Urinary bladder (tissue), 4 donors: Measurements from ENCODE around the gene XPOT. TPM values are rescaled to one million over a fixed set of nuclear protein-coding genes. Genes with fewer than 3 reads are reported as not detected.

Source experiments
- DNase-seq: peaks from one replicate; pipeline ENCODE4 v3.0.0-alpha.2; 2015; ENCODE audit errors: extremely low spot score
- H3K27ac ChIP-seq: one replicate; pipeline ENCODE4 v1.5.1; 2013; ENCODE audit warnings: low read depth, mild to moderate bottlenecking, moderate library complexity
- H3K36me3 ChIP-seq: one replicate; pipeline ENCODE4 v1.6.1; 2013; ENCODE audit warnings: mild to moderate bottlenecking, moderate library complexity; ENCODE audit not compliant: insufficient read depth
- H3K4me1 ChIP-seq: one replicate; pipeline ENCODE4 v1.6.1; 2013; ENCODE audit warnings: mild to moderate bottlenecking, moderate library complexity; ENCODE audit not compliant: insufficient read depth
- H3K4me3 ChIP-seq: one replicate; pipeline ENCODE4 v1.5.1; 2013; ENCODE audit warnings: low read depth, low read length
- WGBS: extraction: QIAGEN DNeasy Blood & Tissue Kit; methylation state at CpG from one replicate; pipeline ENCODE4 v1.1.7; 2013; 5-methylcytosine and 5-hydroxymethylcytosine counted together
- polyA plus RNA-seq: library from polyadenylated mRNA; stranded (reverse); fragments of 200-250 nt; gene quantifications from one replicate; pipeline ENCODE4 v1.2.3, GENCODE V29; 2013
- total RNA-seq: library from RNA; depleted of rRNA; stranded (reverse); fragments of >200 nt; gene quantifications from one replicate; pipeline ENCODE4 v1.2.3, GENCODE V29; 2014
- donor health status: healthy with polysubstance abuse.
- donor health status: healthy.

Gene XPOT
- total and polyA plus RNA-seq, 2 donors = 24.5 to 77.1 TPM

- Histone ChIP-seq H3K4me3 (no peak overlapping the region), H3K36me3 (peaks cover 2% of the 10 kb centered on the region), H3K4me1 (no peaks in the 10 kb centered on the region), H3K27ac (no peak overlapping the region)
- 70% methylated on average over 2 of the region's 2 CpGs for WGBS
- DNase-seq = no peak
These were observed 57.6 kb downstream of the XPOT start for GRCh38 chr12:64461634-64462414.

- no peak overlapping the region for H3K27ac ChIP-seq
- no peak for DNase-seq
- no peaks in the 10 kb centered on the region for H3K4me1 ChIP-seq
- no peak overlapping the region for H3K4me3 ChIP-seq
- peaks cover 2% of the 10 kb centered on the region for H3K36me3 ChIP-seq
These were observed 62.0 kb downstream of the XPOT start for GRCh38 chr12:64466178-64466577.

GRCh38 chr12:64468966-64469365 lies 64.8 kb downstream of the XPOT start:
- WGBS = 66% methylated on average over 5 of the region's 5 CpGs
- no peak overlapping the region for H3K27ac ChIP-seq
- no peak overlapping the region for H3K4me3 ChIP-seq

GRCh38 chr12:64469455-64470142 lies 65.4 kb downstream of the XPOT start:
- no peak overlapping the region for H3K4me3 ChIP-seq
- H3K27ac ChIP-seq = no peak overlapping the region
- DNase-seq = no peak
- WGBS = 95% methylated on average over 2 of the region's 2 CpGs
- H3K36me3 ChIP-seq = peaks cover 4% of the 10 kb centered on the region
- H3K4me1 ChIP-seq = no peaks in the 10 kb centered on the region

More at GRCh38 chr12:64468966-64469365, 64.8 kb downstream of the XPOT start:
- DNase-seq = no peak
- H3K36me3 ChIP-seq = peaks cover 2% of the 10 kb centered on the region
- no peaks in the 10 kb centered on the region for H3K4me1 ChIP-seq

- 97% methylated on average over 2 of the region's 2 CpGs for WGBS
- Histone ChIP-seq H3K4me1 (no peaks in the 10 kb centered on the region), H3K4me3 (no peak overlapping the region), H3K36me3 (peaks cover 6% of the 10 kb centered on the region), H3K27ac (no peak overlapping the region)
- no peak for DNase-seq
These were observed 66.3 kb downstream of the XPOT start for GRCh38 chr12:64470495-64470894.

GRCh38 chr12:64473176-64473575 lies 69.0 kb downstream of the XPOT start:
- DNase-seq = no peak
- peaks cover 9% of the 10 kb centered on the region for H3K36me3 ChIP-seq
- no peak overlapping the region for H3K27ac ChIP-seq
- H3K4me1 ChIP-seq = no peaks in the 10 kb centered on the region
- H3K4me3 ChIP-seq = no peak overlapping the region
- WGBS = 95% methylated on average over 2 of the region's 2 CpGs

GRCh38 chr12:64475518-64475917 lies 71.3 kb downstream of the XPOT start:
- over 99% methylated on average over 4 of the region's 4 CpGs for WGBS
- Histone ChIP-seq H3K36me3 (peaks cover 12% of the 10 kb centered on the region), H3K4me1 (no peaks in the 10 kb centered on the region), H3K27ac (no peak overlapping the region), H3K4me3 (no peak overlapping the region)
- no peak for DNase-seq

- no peak for DNase-seq
- Histone ChIP-seq H3K4me1 (no peaks in the 10 kb centered on the region), H3K36me3 (peaks cover 14% of the 10 kb centered on the region), H3K27ac (no peak overlapping the region), H3K4me3 (no peak overlapping the region)
- 99% methylated on average over 2 of the region's 2 CpGs for WGBS
These were observed 72.7 kb downstream of the XPOT start for GRCh38 chr12:64476844-64477243.

- Histone ChIP-seq H3K27ac (no peak overlapping the region), H3K4me1 (no peaks in the 10 kb centered on the region), H3K4me3 (no peak overlapping the region), H3K36me3 (peaks cover 14% of the 10 kb centered on the region)
- DNase-seq = no peak
These were observed 74.5 kb downstream of the XPOT start for GRCh38 chr12:64478661-64479060.

- H3K36me3 ChIP-seq = peaks cover 9% of the 10 kb centered on the region
- H3K4me3 ChIP-seq = no peak overlapping the region
- WGBS = 89% methylated on average over 1 of the region's 1 CpG
- no peak overlapping the region for H3K27ac ChIP-seq
- no peak for DNase-seq
- no peaks in the 10 kb centered on the region for H3K4me1 ChIP-seq
These were observed 76.0 kb downstream of the XPOT start for GRCh38 chr12:64480148-64480547.

GRCh38 chr12:64486657-64487056 lies 82.5 kb downstream of the XPOT start:
- Histone ChIP-seq H3K36me3 (peaks cover 11% of the 10 kb centered on the region), H3K4me3 (no peak overlapping the region), H3K4me1 (no peaks in the 10 kb centered on the region), H3K27ac (no peak overlapping the region)
- no peak for DNase-seq
- 98% methylated on average over 3 of the region's 3 CpGs for WGBS

GRCh38 chr12:64491718-64492117 lies 87.5 kb downstream of the XPOT start:
- WGBS = 90% methylated on average over 1 of the region's 1 CpG

GRCh38 chr12:64493513-64493912 lies 89.3 kb downstream of the XPOT start:
- no peak overlapping the region for H3K27ac ChIP-seq
- no peak overlapping the region for H3K4me3 ChIP-seq
- H3K36me3 ChIP-seq = peaks cover 15% of the 10 kb centered on the region
- DNase-seq = no peak
- H3K4me1 ChIP-seq = no peaks in the 10 kb centered on the region
- 98% methylated on average over 3 of the region's 3 CpGs for WGBS

More at GRCh38 chr12:64491718-64492117, 87.5 kb downstream of the XPOT start:
- H3K4me1 ChIP-seq = no peaks in the 10 kb centered on the region
- peaks cover 13% of the 10 kb centered on the region for H3K36me3 ChIP-seq
- no peak overlapping the region for H3K27ac ChIP-seq
- DNase-seq = no peak
- H3K4me3 ChIP-seq = no peak overlapping the region

- 77% methylated on average over 5 of the region's 5 CpGs for WGBS
- H3K27ac ChIP-seq = no peak overlapping the region
- no peak overlapping the region for H3K4me3 ChIP-seq
- peaks cover 11% of the 10 kb centered on the region for H3K36me3 ChIP-seq
- no peak for DNase-seq
- H3K4me1 ChIP-seq = no peaks in the 10 kb centered on the region
These were observed 91.0 kb downstream of the XPOT start for GRCh38 chr12:64494998-64495729.
